SU-DHL-6 (cell line): ENCODE results near the gene VDAC1.

Source experiments
- H2AFZ ChIP-seq: fragments of 200-600 bp; sonication (generic); 2 replicates; pipeline ENCODE4 v1.6.1; 2014; ENCODE audit warnings: low read depth, mild to moderate bottlenecking, moderate library complexity, mixed read lengths, antibody characterized with exemption, low read length; ENCODE audit not compliant: severe bottlenecking
- H3F3A ChIP-seq: fragments of 200-600 bp; shearing (Covaris generic); 2 replicates; pipeline ENCODE4 v1.6.0; 2016; ENCODE audit warnings: antibody characterized with exemption, mild to moderate bottlenecking; ENCODE audit not compliant: insufficient read depth
- H3K27ac ChIP-seq: fragments of 200-600 bp; sonication (generic); 2 replicates; pipeline ENCODE4 v1.5.1; 2016; ENCODE audit warnings: low read depth, mild to moderate bottlenecking, low read length, moderate library complexity, mixed read lengths
- H3K27me3 ChIP-seq: fragments of 200-600 bp; sonication (generic), shearing (Covaris generic); 2 replicates; pipeline ENCODE4 v1.6.0; 2014; ENCODE audit warnings: mild to moderate bottlenecking, low read length
- H3K36me3 ChIP-seq: fragments of 200-600 bp; sonication (generic); 2 replicates; pipeline ENCODE4 v1.6.1; 2014; ENCODE audit warnings: mild to moderate bottlenecking, low read length, mixed read lengths
- H3K4me2 ChIP-seq: fragments of 300-600, 200-600 bp; shearing (Covaris generic), sonication (generic); 2 replicates; pipeline ENCODE4 v1.6.0; 2014; ENCODE audit warnings: low read length, low read depth, mild to moderate bottlenecking; ENCODE audit not compliant: poor library complexity, severe bottlenecking
- H3K4me3 ChIP-seq: fragments of 200-600 bp; sonication (generic); 2 replicates; pipeline ENCODE4 v1.5.1; 2014; ENCODE audit warnings: antibody characterized with exemption, low read length, mild to moderate bottlenecking, mixed read lengths; ENCODE audit not compliant: insufficient read depth, poor library complexity, severe bottlenecking
- H3K79me2 ChIP-seq: fragments of 200-600 bp; sonication (generic); 2 replicates; pipeline ENCODE4 v1.6.1; 2014; ENCODE audit warnings: mild to moderate bottlenecking, low read length, moderate library complexity; ENCODE audit not compliant: insufficient read depth
- H3K9ac ChIP-seq: fragments of 200-600 bp; sonication (generic); 2 replicates; pipeline ENCODE4 v1.7.0; 2014; ENCODE audit warnings: mild to moderate bottlenecking, low read length
- H3K9me2 ChIP-seq: fragments of 200-600 bp; sonication (generic); replicated peaks from 2 replicates; pipeline ENCODE4 v1.6.1; 2014; ENCODE audit warnings: low read length; ENCODE audit not compliant: insufficient read depth
- H3K9me3 ChIP-seq: fragments of 200-600 bp; sonication (generic); 2 replicates; pipeline ENCODE4 v1.6.1; 2014; ENCODE audit warnings: low read length, mixed read lengths; ENCODE audit not compliant: insufficient read depth
- H4K20me1 ChIP-seq: fragments of 200-600 bp; sonication (generic); 2 replicates; pipeline ENCODE4 v1.6.1; 2014; ENCODE audit warnings: low read depth, mild to moderate bottlenecking, antibody characterized with exemption, low read length, moderate library complexity, mixed read lengths
- CTCF ChIP-seq: fragments of 200-600 bp; sonication (generic); IDR thresholded peaks from one replicate; pipeline ENCODE4 v1.5.1; 2017; ENCODE audit warnings: antibody characterized with exemption, mild to moderate bottlenecking, low read length, moderate library complexity; ENCODE audit not compliant: insufficient read depth, poor library complexity, severe bottlenecking
- EZH2phosphoT487 ChIP-seq: fragments of 200-600 bp; sonication (generic), shearing (Covaris generic); conservative IDR thresholded peaks from 2 replicates; pipeline ENCODE4 v1.6.1; 2018; ENCODE audit warnings: mild to moderate bottlenecking, antibody characterized with exemption, low read length, moderate library complexity, mixed read lengths

VDAC1 gene

DNA sequence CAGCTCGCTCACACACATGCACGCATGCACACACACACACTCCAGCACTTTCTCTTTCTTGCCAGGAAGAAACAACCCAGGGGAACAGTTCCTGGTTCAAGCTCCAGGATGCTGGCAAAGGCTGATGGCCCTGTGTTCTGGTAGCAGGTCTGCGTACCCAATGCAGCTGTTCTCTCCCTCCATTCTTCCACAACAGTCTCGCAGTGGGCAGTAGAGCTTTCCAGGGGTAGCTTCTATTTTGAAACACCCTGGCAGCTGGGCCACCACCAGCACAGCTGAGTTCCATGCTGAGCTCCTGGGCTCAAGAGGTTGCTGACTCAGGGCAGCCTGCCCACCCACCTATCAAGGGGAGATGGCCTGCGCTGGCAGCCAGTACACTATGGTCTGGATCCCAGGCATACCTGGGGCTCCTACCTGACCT, 4.7 kb downstream of the VDAC1 start:
- no peaks in the 10 kb centered on the region for H3K36me3 ChIP-seq
- no peaks in the 10 kb centered on the region for H3K9me3 ChIP-seq
- peaks cover 93% of the 10 kb centered on the region for H3K79me2 ChIP-seq
- no peaks in the 10 kb centered on the region for H3K27me3 ChIP-seq
- peaks cover 30% of the 10 kb centered on the region; the same call in 1 of the 2 replicates for H4K20me1 ChIP-seq
- H3F3A ChIP-seq, result no peaks in the 10 kb centered on the region
- no peak for TF ChIP-seq CTCF
- no peak for TF ChIP-seq EZH2phosphoT487
- no peak overlapping the region for H3K9ac ChIP-seq
- H3K9me2 ChIP-seq, result no peaks in the 10 kb centered on the region
- no peak overlapping the region for H3K27ac ChIP-seq
- no peak overlapping the region for H3K4me2 ChIP-seq
- no peak overlapping the region for H3K4me3 ChIP-seq
- no peak overlapping the region for H2AFZ ChIP-seq

GRCh38 chr5:133998807-133999206, 6.0 kb downstream of the VDAC1 start:
- Histone ChIP-seq H3K79me2 (peaks cover 100% of the 10 kb centered on the region), H3K4me2 (no peak overlapping the region), H3K36me3 (no peaks in the 10 kb centered on the region), H3K9me3 (no peaks in the 10 kb centered on the region), H3K27me3 (no peaks in the 10 kb centered on the region), H3K9ac (no peak overlapping the region), H3F3A (no peaks in the 10 kb centered on the region), H3K27ac (no peak overlapping the region), H2AFZ (no peak overlapping the region), H3K4me3 (no peak overlapping the region), H3K9me2 (no peaks in the 10 kb centered on the region), H4K20me1 (peaks cover 35% of the 10 kb centered on the region; the same call in 1 of the 2 replicates)
- TF ChIP-seq EZH2phosphoT487 (no peak), CTCF (no peak)

DNA sequence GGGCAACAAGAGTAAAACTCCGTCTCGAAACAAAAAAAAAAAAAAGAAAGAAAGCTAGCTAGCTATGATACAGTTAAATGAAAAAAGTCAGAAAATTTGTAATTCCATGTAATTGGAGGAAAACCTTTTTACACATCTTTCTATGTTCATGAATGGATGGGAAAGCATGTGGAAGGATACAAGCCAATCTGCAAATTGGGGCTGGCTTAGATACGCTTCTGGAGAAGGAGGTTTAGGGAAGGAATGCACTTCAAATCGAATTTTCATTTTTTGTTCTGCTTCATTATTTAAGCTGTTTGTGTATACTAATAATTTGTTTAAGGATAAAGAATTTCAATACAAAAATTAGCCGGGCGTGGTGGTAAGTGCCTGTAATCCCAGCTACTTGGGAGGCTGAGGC, 6.7 kb downstream of the VDAC1 start:
- H3K79me2 ChIP-seq, result peaks cover 100% of the 10 kb centered on the region
- no peaks in the 10 kb centered on the region for H3K9me2 ChIP-seq
- H3K9ac ChIP-seq, result no peak overlapping the region
- no peak for TF ChIP-seq CTCF
- TF ChIP-seq EZH2phosphoT487, result no peak
- H4K20me1 ChIP-seq, result peaks cover 38% of the 10 kb centered on the region; the same call in 1 of the 2 replicates
- H3K4me2 ChIP-seq, result no peak overlapping the region
- no peak overlapping the region for H3K27ac ChIP-seq
- no peaks in the 10 kb centered on the region for H3F3A ChIP-seq
- H3K9me3 ChIP-seq, result no peaks in the 10 kb centered on the region
- H3K4me3 ChIP-seq, result no peak overlapping the region
- H3K27me3 ChIP-seq, result no peaks in the 10 kb centered on the region
- H2AFZ ChIP-seq, result no peak overlapping the region
- H3K36me3 ChIP-seq, result no peaks in the 10 kb centered on the region
